Measurements from ENCODE around the gene IQSEC3. TPM values are rescaled to one million over a fixed set of nuclear protein-coding genes. Genes with fewer than 3 reads are reported as not detected.

Gene IQSEC3
- total RNA-seq, 2 experiments from 2014 or later = 3.2 to 3.6 TPM

GRCh38 chr12:109446-109845 lies 42.9 kb downstream of the IQSEC3 start:
- Mint-ChIP-seq H3K27ac (no peak overlapping the region), H3K36me3 (no peaks in the 10 kb centered on the region), H3K4me1 (peaks cover 10% of the 10 kb centered on the region), H3K9me3 (no peaks in the 10 kb centered on the region), H3K4me3 (no peak overlapping the region), H3K27me3 (no peaks in the 10 kb centered on the region)
- DNase-seq = no peak

- peaks cover 10% of the 10 kb centered on the region for H3K4me1 Mint-ChIP-seq
- H3K27ac Mint-ChIP-seq = no peak overlapping the region
- no peaks in the 10 kb centered on the region for H3K36me3 Mint-ChIP-seq
- peak overlapping the region; percentile 2 for H3K4me3 Mint-ChIP-seq
- no peaks in the 10 kb centered on the region for H3K27me3 Mint-ChIP-seq
- no peak for DNase-seq
- H3K9me3 Mint-ChIP-seq = no peaks in the 10 kb centered on the region
Observed at GRCh38 chr12:109872-110271, 43.3 kb downstream of the IQSEC3 start.

GRCh38 chr12:111699-112493 lies 45.3 kb downstream of the IQSEC3 start:
- Mint-ChIP-seq H3K36me3 (no peaks in the 10 kb centered on the region), H3K4me1 (peaks cover 10% of the 10 kb centered on the region), H3K27ac (no peak overlapping the region), H3K27me3 (peaks cover 3% of the 10 kb centered on the region), H3K4me3 (no peak overlapping the region), H3K9me3 (no peaks in the 10 kb centered on the region)
- DNase-seq = no peak

- peaks cover 10% of the 10 kb centered on the region for H3K4me1 Mint-ChIP-seq
Observed at GRCh38 chr12:113347-113746, 46.8 kb downstream of the IQSEC3 start.

GRCh38 chr12:114626-115211 lies 48.2 kb downstream of the IQSEC3 start:
- Mint-ChIP-seq H3K4me1 (peaks cover 5% of the 10 kb centered on the region), H3K36me3 (no peaks in the 10 kb centered on the region), H3K4me3 (no peak overlapping the region), H3K27ac (no peak overlapping the region), H3K27me3 (peaks cover 8% of the 10 kb centered on the region), H3K9me3 (no peaks in the 10 kb centered on the region)
- no peak for DNase-seq

More at GRCh38 chr12:113347-113746, 46.8 kb downstream of the IQSEC3 start:
- Mint-ChIP-seq H3K27me3 (peaks cover 7% of the 10 kb centered on the region), H3K36me3 (no peaks in the 10 kb centered on the region), H3K9me3 (no peaks in the 10 kb centered on the region), H3K27ac (no peak overlapping the region), H3K4me3 (no peak overlapping the region)
- no peak for DNase-seq

GRCh38 chr12:115518-115917 lies 49.0 kb downstream of the IQSEC3 start:
- no peak overlapping the region for H3K27ac Mint-ChIP-seq
- H3K4me1 Mint-ChIP-seq = no peaks in the 10 kb centered on the region
- DNase-seq = no peak
- H3K27me3 Mint-ChIP-seq = peaks cover 8% of the 10 kb centered on the region
- H3K4me3 Mint-ChIP-seq = no peak overlapping the region
- no peaks in the 10 kb centered on the region for H3K36me3 Mint-ChIP-seq
- H3K9me3 Mint-ChIP-seq = no peaks in the 10 kb centered on the region

- Mint-ChIP-seq H3K27me3 (peaks cover 8% of the 10 kb centered on the region), H3K4me1 (no peaks in the 10 kb centered on the region), H3K4me3 (no peak overlapping the region), H3K9me3 (no peaks in the 10 kb centered on the region), H3K36me3 (no peaks in the 10 kb centered on the region), H3K27ac (no peak overlapping the region)
- no peak for DNase-seq
Observed at GRCh38 chr12:115960-116915, 49.7 kb downstream of the IQSEC3 start.

GRCh38 chr12:117311-117710 lies 50.7 kb downstream of the IQSEC3 start:
- no peaks in the 10 kb centered on the region for H3K4me1 Mint-ChIP-seq
- DNase-seq = no peak
- no peak overlapping the region for H3K27ac Mint-ChIP-seq
- no peaks in the 10 kb centered on the region for H3K9me3 Mint-ChIP-seq
- no peak overlapping the region for H3K4me3 Mint-ChIP-seq
- H3K27me3 Mint-ChIP-seq = peaks cover 8% of the 10 kb centered on the region
- H3K36me3 Mint-ChIP-seq = no peaks in the 10 kb centered on the region

- Mint-ChIP-seq H3K27ac (no peak overlapping the region), H3K36me3 (no peaks in the 10 kb centered on the region), H3K4me3 (no peak overlapping the region), H3K9me3 (no peaks in the 10 kb centered on the region), H3K27me3 (peaks cover 8% of the 10 kb centered on the region), H3K4me1 (no peaks in the 10 kb centered on the region)
- DNase-seq = no peak
Observed at GRCh38 chr12:117816-118345, 51.3 kb downstream of the IQSEC3 start.

GRCh38 chr12:118591-118990 lies 52.0 kb downstream of the IQSEC3 start:
- H3K4me1 Mint-ChIP-seq = no peaks in the 10 kb centered on the region
- no peaks in the 10 kb centered on the region for H3K36me3 Mint-ChIP-seq
- H3K27ac Mint-ChIP-seq = no peak overlapping the region
- peaks cover 8% of the 10 kb centered on the region for H3K27me3 Mint-ChIP-seq
- no peak overlapping the region for H3K4me3 Mint-ChIP-seq
- H3K9me3 Mint-ChIP-seq = no peaks in the 10 kb centered on the region
- no peak for DNase-seq

GRCh38 chr12:120951-121350 lies 54.4 kb downstream of the IQSEC3 start:
- no peaks in the 10 kb centered on the region for H3K36me3 Mint-ChIP-seq
- H3K27me3 Mint-ChIP-seq = peaks cover 8% of the 10 kb centered on the region
- DNase-seq = no peak
- H3K4me3 Mint-ChIP-seq = no peak overlapping the region
- H3K9me3 Mint-ChIP-seq = no peaks in the 10 kb centered on the region
- no peaks in the 10 kb centered on the region for H3K4me1 Mint-ChIP-seq
- no peak overlapping the region for H3K27ac Mint-ChIP-seq

GRCh38 chr12:121647-122046 lies 55.1 kb downstream of the IQSEC3 start:
- no peaks in the 10 kb centered on the region for H3K4me1 Mint-ChIP-seq
- no peaks in the 10 kb centered on the region for H3K9me3 Mint-ChIP-seq
- H3K36me3 Mint-ChIP-seq = no peaks in the 10 kb centered on the region
- H3K4me3 Mint-ChIP-seq = no peak overlapping the region
- DNase-seq = no peak
- no peak overlapping the region for H3K27ac Mint-ChIP-seq
- peaks cover 5% of the 10 kb centered on the region for H3K27me3 Mint-ChIP-seq

- no peaks in the 10 kb centered on the region for H3K9me3 Mint-ChIP-seq
Observed at GRCh38 chr12:125075-125474, 58.5 kb downstream of the IQSEC3 start.

GRCh38 chr12:125566-125965 lies 59.0 kb downstream of the IQSEC3 start:
- DNase-seq = no peak
- H3K36me3 Mint-ChIP-seq = no peaks in the 10 kb centered on the region
- H3K4me1 Mint-ChIP-seq = no peaks in the 10 kb centered on the region
- no peak overlapping the region for H3K27ac Mint-ChIP-seq
- H3K27me3 Mint-ChIP-seq = no peaks in the 10 kb centered on the region
- H3K4me3 Mint-ChIP-seq = no peak overlapping the region
- no peaks in the 10 kb centered on the region for H3K9me3 Mint-ChIP-seq

More at GRCh38 chr12:125075-125474, 58.5 kb downstream of the IQSEC3 start:
- Mint-ChIP-seq H3K36me3 (no peaks in the 10 kb centered on the region), H3K4me1 (no peaks in the 10 kb centered on the region), H3K27me3 (no peaks in the 10 kb centered on the region), H3K27ac (no peak overlapping the region), H3K4me3 (no peak overlapping the region)
- DNase-seq = no peak

- no peaks in the 10 kb centered on the region for H3K36me3 Mint-ChIP-seq
- no peak overlapping the region for H3K27ac Mint-ChIP-seq
- H3K4me1 Mint-ChIP-seq = no peaks in the 10 kb centered on the region
- no peaks in the 10 kb centered on the region for H3K27me3 Mint-ChIP-seq
- H3K9me3 Mint-ChIP-seq = no peaks in the 10 kb centered on the region
- no peak for DNase-seq
- no peak overlapping the region for H3K4me3 Mint-ChIP-seq
Observed at GRCh38 chr12:128079-128478, 61.5 kb downstream of the IQSEC3 start.
